ENCODE data around the gene HHEX.
A peak's percentile ranks its signal among the peaks of the same experiment; 100 is the strongest.
"Not testable (repeated sequence)": the region's sequence is repeated elsewhere in the genome, so short reads cannot be mapped to it uniquely, and the experiment has no call there.

HHEX gene

GRCh38 chr10:92689663-92690210 is at the start of gene HHEX:
Gene HHEX (plus strand): TSS chr10:92689955. CDS start chr10:92689987, 32 bp downstream.
- DNase-seq (ENCODE audit: low read depth), result no peak

- DNase-seq (ENCODE audit: low read depth), result no peak
These were observed 49.6 kb upstream of the HHEX start for GRCh38 chr10:92640107-92640506.

GRCh38 chr10:92641492-92641891 is 48.3 kb upstream of the HHEX start:
- no peak for DNase-seq (ENCODE audit: low read depth)

- DNase-seq (ENCODE audit: low read depth), result no peak
These were observed 44.8 kb upstream of the HHEX start for GRCh38 chr10:92644921-92645320.

GRCh38 chr10:92650864-92651263 is 38.9 kb upstream of the HHEX start:
- DNase-seq (ENCODE audit: low read depth), result not testable (repeated sequence)

GRCh38 chr10:92655426-92655825 is 34.3 kb upstream of the HHEX start:
- no peak for DNase-seq (ENCODE audit: low read depth)

- DNase-seq (ENCODE audit: low read depth), result no peak
These were observed 33.3 kb upstream of the HHEX start for GRCh38 chr10:92656266-92656961.

- DNase-seq (ENCODE audit: low read depth), result no peak
These were observed 32.7 kb upstream of the HHEX start for GRCh38 chr10:92657024-92657423.

- DNase-seq (ENCODE audit: low read depth), result no peak
These were observed 26.9 kb upstream of the HHEX start for GRCh38 chr10:92662848-92663247.

- no peak for DNase-seq (ENCODE audit: low read depth)
These were observed 25.4 kb upstream of the HHEX start for GRCh38 chr10:92664322-92664721.

GRCh38 chr10:92667078-92667477 is 22.7 kb upstream of the HHEX start:
- no peak for DNase-seq (ENCODE audit: low read depth)

- DNase-seq (ENCODE audit: low read depth), result no peak
These were observed 12.0 kb upstream of the HHEX start for GRCh38 chr10:92677708-92678107.

GRCh38 chr10:92678206-92678605 is 11.5 kb upstream of the HHEX start:
- DNase-seq (ENCODE audit: low read depth), result no peak

- no peak for DNase-seq (ENCODE audit: low read depth)
These were observed 8.4 kb upstream of the HHEX start for GRCh38 chr10:92681306-92681834.

- DNase-seq (ENCODE audit: low read depth), result no peak
These were observed 1.2 kb upstream of the HHEX start for GRCh38 chr10:92688573-92688926.

GRCh38 chr10:92688927-92689662 is 660 bp upstream of the HHEX start:
- DNase-seq (ENCODE audit: low read depth), result no peak

- DNase-seq (ENCODE audit: low read depth), result peak; percentile 47
These were observed 608 bp downstream of the HHEX start for GRCh38 chr10:92690211-92690914.

GRCh38 chr10:92690915-92691590 is 1.3 kb downstream of the HHEX start:
- no peak for DNase-seq (ENCODE audit: low read depth)

GRCh38 chr10:92691591-92692079 is 1.9 kb downstream of the HHEX start:
- DNase-seq (ENCODE audit: low read depth), result no peak

GRCh38 chr10:92692080-92692671 is 2.4 kb downstream of the HHEX start:
- DNase-seq (ENCODE audit: low read depth), result no peak

All from stimulated activated CD8-positive, alpha-beta memory T cell treated with anti-CD3 and anti-CD28 coated beads, Interleukin-12 subunit alpha, Interleukin-12 subunit beta, amount 100 ng/mL, for 1 hour (primary cell).